AG04450 (cell line): ENCODE data around the gene S100A1. TPM values are rescaled to one million over a fixed set of nuclear protein-coding genes. Genes with fewer than 3 reads are reported as not detected.

Source experiments
- CTCF ChIA-PET: fragments of 300-600, 350-600 bp; formaldehyde crosslinking; extraction: SDS; loops from one replicate; lab custom pipeline; 2022; ENCODE audit warnings: antibody characterized with exemption, inconsistent platforms; lab: Charles Lee
- POLR2A ChIA-PET: fragments of 350-600 bp; formaldehyde crosslinking; extraction: SDS; loops from one replicate; lab custom pipeline; 2021; ENCODE audit warnings: antibody characterized with exemption, inconsistent platforms; lab: Yijun Ruan, JAX
- DNase-seq: peaks from one replicate; pipeline ENCODE4 v3.0.0-alpha.2; 2011; ENCODE audit warnings: low read depth, low spot score
- H3K27ac ChIP-seq: one replicate; pipeline ENCODE4 v1.5.1; 2012; ENCODE audit warnings: low read depth, low read length, control low read depth
- H3K27me3 ChIP-seq: one replicate; pipeline ENCODE4 v1.6.0; 2012; ENCODE audit warnings: low read length; ENCODE audit not compliant: control insufficient read depth, insufficient read depth
- H3K4me3 ChIP-seq: 2 replicates; pipeline ENCODE4 v1.5.1; 2011; ENCODE audit warnings: mild to moderate bottlenecking, low read depth, low read length, control low read depth
- H3K9me3 ChIP-seq: 2 replicates; pipeline ENCODE4 v1.5.1; 2012; ENCODE audit warnings: low read length; ENCODE audit not compliant: control insufficient read depth, insufficient read depth
- polyA plus RNA-seq: library from polyadenylated mRNA; depleted of rRNA; stranded (reverse); fragments of >200 nt; gene quantifications from 2 replicates; pipeline ENCODE4 v1.2.3, GENCODE V29; 2011; rRNA removed
- TF ChIP-seq, protein P1 (sequence below): IDR thresholded peaks from 2 replicates; pipeline ENCODE4 v1.5.1; 2011; ENCODE audit warnings: low read depth, low read length, control low read depth, inconsistent platforms

Gene S100A1
- polyA plus RNA-seq, 1 experiment: 0.21 TPM

GRCh38 chr1:153680120-153680403, 51.8 kb downstream of the S100A1 start:
- TF ChIP-seq, protein P1, sequence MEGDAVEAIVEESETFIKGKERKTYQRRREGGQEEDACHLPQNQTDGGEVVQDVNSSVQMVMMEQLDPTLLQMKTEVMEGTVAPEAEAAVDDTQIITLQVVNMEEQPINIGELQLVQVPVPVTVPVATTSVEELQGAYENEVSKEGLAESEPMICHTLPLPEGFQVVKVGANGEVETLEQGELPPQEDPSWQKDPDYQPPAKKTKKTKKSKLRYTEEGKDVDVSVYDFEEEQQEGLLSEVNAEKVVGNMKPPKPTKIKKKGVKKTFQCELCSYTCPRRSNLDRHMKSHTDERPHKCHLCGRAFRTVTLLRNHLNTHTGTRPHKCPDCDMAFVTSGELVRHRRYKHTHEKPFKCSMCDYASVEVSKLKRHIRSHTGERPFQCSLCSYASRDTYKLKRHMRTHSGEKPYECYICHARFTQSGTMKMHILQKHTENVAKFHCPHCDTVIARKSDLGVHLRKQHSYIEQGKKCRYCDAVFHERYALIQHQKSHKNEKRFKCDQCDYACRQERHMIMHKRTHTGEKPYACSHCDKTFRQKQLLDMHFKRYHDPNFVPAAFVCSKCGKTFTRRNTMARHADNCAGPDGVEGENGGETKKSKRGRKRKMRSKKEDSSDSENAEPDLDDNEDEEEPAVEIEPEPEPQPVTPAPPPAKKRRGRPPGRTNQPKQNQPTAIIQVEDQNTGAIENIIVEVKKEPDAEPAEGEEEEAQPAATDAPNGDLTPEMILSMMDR: no peak
- Histone ChIP-seq H3K27ac (no peak overlapping the region), H3K4me3 (no peak overlapping the region), H3K27me3 (peaks cover 63% of the 10 kb centered on the region), H3K9me3 (no peaks in the 10 kb centered on the region; the same call in 1 of the 2 replicates)
- CTCF ChIA-PET: interaction anchor here (0.7 to 1.0 kb wide), 4 partner anchors 71 to 184 kb away, joined by 3 read pairs; no protein-coding TSS in a partner anchor
- POLR2A ChIA-PET: interaction anchor here (0.6 kb wide), 1 partner anchor 105 kb away, joined by 3 read pairs; no protein-coding TSS in a partner anchor
- no peak for DNase-seq

Other genes starting within 250 kb of the S100A1 start
- not detected in 2 replicates for gene S100A8, start 237.4 kb upstream of the S100A1 start, polyA plus RNA-seq
- not detected in 2 replicates for gene S100A7A, start 211.9 kb upstream of the S100A1 start, polyA plus RNA-seq
- gene S100A7, start 167.8 kb upstream of the S100A1 start, polyA plus RNA-seq: not detected in 2 replicates
- gene S100A6, start 92.4 kb upstream of the S100A1 start, polyA plus RNA-seq: 1,379 and 2,089 TPM in 2 replicates
- gene S100A5, start 87.5 kb upstream of the S100A1 start, polyA plus RNA-seq: 0.25 and 0.42 TPM in 2 replicates
- gene S100A4, start 82.6 kb upstream of the S100A1 start, polyA plus RNA-seq: 20.0 and 20.7 TPM in 2 replicates
- gene S100A3, start 79.2 kb upstream of the S100A1 start, polyA plus RNA-seq: 1.8 and 3.2 TPM in 2 replicates
- gene S100A2, start 62.6 kb upstream of the S100A1 start, polyA plus RNA-seq: 3.9 and 5.2 TPM in 2 replicates
- 224 and 256 TPM in 2 replicates for gene S100A16, start 15.3 kb upstream of the S100A1 start, polyA plus RNA-seq
- gene S100A14, start 12.1 kb upstream of the S100A1 start, polyA plus RNA-seq: 0.09 TPM in 1 of 2 replicates, not detected in the other
- gene S100A13, start 929 bp upstream of the S100A1 start, polyA plus RNA-seq: 310 and 323 TPM in 2 replicates
- 49.2 and 59.5 TPM in 2 replicates for gene CHTOP, start 5.6 kb downstream of the S100A1 start, polyA plus RNA-seq
- gene SNAPIN, start 30.3 kb downstream of the S100A1 start, polyA plus RNA-seq: 54.1 and 56.8 TPM in 2 replicates
- 308 and 326 TPM in 2 replicates for gene ILF2, start 42.6 kb downstream of the S100A1 start, polyA plus RNA-seq
- gene NPR1, start 50.3 kb downstream of the S100A1 start, polyA plus RNA-seq: 0.02 TPM in 1 of 2 replicates, not detected in the other
- gene INTS3, start 99.6 kb downstream of the S100A1 start, polyA plus RNA-seq: 44.5 and 45.1 TPM in 2 replicates
- 9.9 and 14.3 TPM in 2 replicates for gene SLC27A3, start 147.0 kb downstream of the S100A1 start, polyA plus RNA-seq